RWPE1 (cell line): ENCODE data around the gene EPB41L4A.

Source experiments
- CTCF ChIA-PET: fragments of 350-600 bp; sonication (Branson Sonifier 250); formaldehyde crosslinking; extraction: SDS; loops from one replicate; lab custom pipeline; 2021; lab: Yijun Ruan, JAX
- POLR2A ChIA-PET: fragments of 400-600 bp; formaldehyde crosslinking; extraction: SDS; loops from one replicate; lab custom pipeline; 2020; ENCODE audit warnings: antibody characterized with exemption; ENCODE audit not compliant: low non-redundant PET; lab: Yijun Ruan, JAX
- DNase-seq: peaks from one replicate; pipeline ENCODE4 v3.0.0; 2012; ENCODE audit warnings: low spot score
- H3K27ac ChIP-seq: fragments of 450-650 bp; 2 replicates; pipeline ENCODE4 v1.5.1; 2017
- TF ChIP-seq, protein P1 (sequence below): fragments of 450-650 bp; conservative IDR thresholded peaks from 2 replicates; pipeline ENCODE4 v1.5.1; 2017; ENCODE audit warnings: low read depth, mild to moderate bottlenecking

Gene EPB41L4A

DNA sequence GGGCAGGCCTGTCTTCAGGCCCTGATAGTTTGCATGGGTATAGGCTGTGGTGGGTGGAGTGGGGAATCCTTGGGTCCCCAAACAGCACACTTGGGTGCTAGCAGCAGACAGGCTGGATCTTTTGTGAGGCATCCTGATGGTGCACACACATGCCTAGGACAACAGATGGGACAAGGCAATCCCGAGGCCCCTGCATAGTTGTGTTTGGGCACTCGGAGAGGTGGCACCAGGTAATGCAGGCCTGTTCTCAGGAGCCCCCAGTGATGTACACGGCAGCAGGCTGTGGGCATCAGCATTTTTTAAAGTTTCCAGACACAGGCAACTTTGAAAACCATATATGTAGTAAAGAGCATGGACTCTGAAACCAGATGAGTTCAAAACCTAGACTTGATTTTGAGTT, 65.4 kb downstream of the EPB41L4A start:
- CTCF ChIA-PET: no interaction called here

DNA sequence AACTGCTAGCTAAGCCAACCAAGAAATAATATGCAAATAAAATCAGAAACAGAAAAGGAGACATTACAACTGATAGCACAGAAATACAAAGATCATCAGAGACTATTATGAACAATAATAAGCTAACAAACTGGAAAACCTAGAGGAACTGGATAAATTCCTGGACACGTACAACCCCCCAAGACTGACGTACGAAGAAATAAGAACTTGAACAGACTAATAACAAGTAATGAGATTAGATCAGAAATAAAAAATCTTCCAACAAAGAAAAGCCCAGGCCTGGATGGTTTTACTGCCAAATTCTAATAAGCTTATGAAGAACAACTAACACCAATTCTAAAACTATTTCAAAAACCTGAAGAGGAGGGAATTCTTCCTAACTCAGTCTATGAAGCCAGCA, 67.9 kb downstream of the EPB41L4A start:
- no peak for DNase-seq
- TF ChIP-seq, protein P1, sequence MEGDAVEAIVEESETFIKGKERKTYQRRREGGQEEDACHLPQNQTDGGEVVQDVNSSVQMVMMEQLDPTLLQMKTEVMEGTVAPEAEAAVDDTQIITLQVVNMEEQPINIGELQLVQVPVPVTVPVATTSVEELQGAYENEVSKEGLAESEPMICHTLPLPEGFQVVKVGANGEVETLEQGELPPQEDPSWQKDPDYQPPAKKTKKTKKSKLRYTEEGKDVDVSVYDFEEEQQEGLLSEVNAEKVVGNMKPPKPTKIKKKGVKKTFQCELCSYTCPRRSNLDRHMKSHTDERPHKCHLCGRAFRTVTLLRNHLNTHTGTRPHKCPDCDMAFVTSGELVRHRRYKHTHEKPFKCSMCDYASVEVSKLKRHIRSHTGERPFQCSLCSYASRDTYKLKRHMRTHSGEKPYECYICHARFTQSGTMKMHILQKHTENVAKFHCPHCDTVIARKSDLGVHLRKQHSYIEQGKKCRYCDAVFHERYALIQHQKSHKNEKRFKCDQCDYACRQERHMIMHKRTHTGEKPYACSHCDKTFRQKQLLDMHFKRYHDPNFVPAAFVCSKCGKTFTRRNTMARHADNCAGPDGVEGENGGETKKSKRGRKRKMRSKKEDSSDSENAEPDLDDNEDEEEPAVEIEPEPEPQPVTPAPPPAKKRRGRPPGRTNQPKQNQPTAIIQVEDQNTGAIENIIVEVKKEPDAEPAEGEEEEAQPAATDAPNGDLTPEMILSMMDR: no peak
- H3K27ac ChIP-seq: no peak overlapping the region
- CTCF ChIA-PET: interaction anchor here (0.5 to 0.6 kb wide), 2 partner anchors 21 to 128 kb away, joined by 3 read pairs; no protein-coding TSS in a partner anchor
- POLR2A ChIA-PET: no interaction called here

More for the DNA sequence above, 65.4 kb downstream of the EPB41L4A start:
- TF ChIP-seq, protein P1: no peak
- no peak overlapping the region for H3K27ac ChIP-seq
- DNase-seq: no peak
- POLR2A ChIA-PET: no interaction called here

DNA sequence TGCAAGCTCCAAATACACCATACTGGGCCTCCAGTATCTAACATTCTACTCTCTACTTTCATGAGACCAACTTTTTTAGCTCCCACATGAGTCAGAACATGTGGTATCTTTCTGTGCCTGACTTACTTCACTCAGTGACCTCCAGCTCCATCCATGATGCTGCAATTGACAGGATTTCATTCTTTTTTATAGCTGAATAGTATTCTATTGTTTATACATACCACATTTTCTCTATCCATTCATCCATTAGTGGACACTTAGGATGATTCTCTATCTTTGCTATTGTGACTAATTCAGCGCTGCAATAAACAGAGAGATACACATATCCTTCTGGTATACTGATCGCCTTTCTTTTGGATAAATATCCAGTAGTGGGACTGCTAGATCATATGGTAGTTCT, 68.5 kb downstream of the EPB41L4A start:
- no peak for DNase-seq
- TF ChIP-seq, protein P1: no peak
- H3K27ac ChIP-seq: no peak overlapping the region
- POLR2A ChIA-PET: no interaction called here
- CTCF ChIA-PET: interaction anchor here (0.5 kb wide), 1 partner anchor 128 kb away, joined by 3 read pairs; no protein-coding TSS in a partner anchor

DNA sequence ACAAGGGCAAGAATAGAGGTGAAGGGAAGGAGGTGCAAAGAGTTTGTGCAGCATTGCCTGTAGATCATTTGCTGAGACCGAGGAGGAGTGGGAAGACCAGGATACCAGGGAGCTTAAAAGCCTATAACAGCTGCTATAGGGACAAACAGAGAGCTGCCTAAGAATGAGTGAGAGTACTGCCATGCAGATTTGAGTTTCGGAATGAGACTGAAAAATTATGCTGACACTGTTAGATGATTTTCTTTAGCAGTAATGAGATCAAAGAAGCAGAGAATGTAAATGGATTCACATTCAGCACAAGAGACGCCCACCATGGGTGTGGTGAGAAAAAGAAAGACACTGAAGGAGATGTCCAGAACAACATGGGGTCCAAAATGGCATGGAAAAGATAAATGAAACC, 69.7 kb downstream of the EPB41L4A start:
- TF ChIP-seq, protein P1: no peak
- no peak for DNase-seq
- CTCF ChIA-PET: no interaction called here
- POLR2A ChIA-PET: no interaction called here
- H3K27ac ChIP-seq: no peak overlapping the region

DNA sequence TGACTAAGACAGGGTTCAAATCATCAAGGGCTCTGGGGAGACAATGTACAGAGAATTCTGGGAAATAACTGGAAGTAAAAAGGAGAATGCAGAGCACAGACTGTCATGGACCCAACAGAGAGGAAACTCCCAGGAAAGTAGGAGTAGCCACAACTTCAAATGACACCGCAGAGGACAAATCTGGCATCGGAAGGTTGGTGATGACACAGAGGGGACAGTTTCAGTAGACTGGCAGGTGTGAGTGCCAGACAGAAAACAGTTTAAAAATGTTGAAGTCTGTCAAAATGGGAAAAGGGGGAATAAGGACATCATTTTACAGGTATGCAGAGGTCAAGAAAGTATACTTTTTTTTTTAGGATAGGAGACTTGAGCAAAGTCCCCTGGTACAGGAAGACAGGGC, 70.2 kb downstream of the EPB41L4A start:
- H3K27ac ChIP-seq: no peak overlapping the region
- TF ChIP-seq, protein P1: no peak
- CTCF ChIA-PET: no interaction called here
- POLR2A ChIA-PET: no interaction called here
- DNase-seq: no peak

DNA sequence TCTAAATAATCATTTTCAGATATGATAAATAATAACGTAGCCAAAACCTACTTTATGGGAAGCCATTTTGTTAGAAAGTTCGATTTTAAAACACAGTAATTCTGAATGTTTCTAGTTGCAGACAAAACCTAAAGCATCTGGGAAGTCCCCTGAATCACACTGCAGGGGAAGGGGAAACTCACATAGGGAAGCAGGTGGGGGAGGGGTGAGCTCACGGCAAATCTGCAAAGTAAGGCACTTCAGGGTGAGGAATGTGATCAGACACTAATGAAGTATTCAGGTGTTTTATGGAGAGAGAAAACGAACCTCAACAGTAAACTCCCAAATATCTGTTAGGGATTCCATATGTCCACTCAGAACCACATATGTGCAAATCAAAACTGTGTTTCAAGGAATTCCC, 70.7 kb downstream of the EPB41L4A start:
- TF ChIP-seq, protein P1: no peak
- H3K27ac ChIP-seq: no peak overlapping the region
- no peak for DNase-seq
- ChIA-PET CTCF (interaction anchor here (0.6 kb wide), 1 partner anchor 1169 kb away, joined by 3 read pairs; no protein-coding TSS in a partner anchor), POLR2A (no interaction called here)
